HG03442 (cell line): ENCODE data around the gene MYH7.
"Not testable (repeated sequence)": the region's sequence is repeated elsewhere in the genome, so short reads cannot be mapped to it uniquely, and the experiment has no call there.

Experiments used
- ATAC-seq: cut with Tn5 transposase; IDR thresholded peaks from one replicate; pipeline ENCODE4 v1.9.1; 2021; ENCODE audit warnings: mild to moderate bottlenecking, moderate library complexity; ENCODE audit not compliant: unreplicated experiment

The MYH7 gene

DNA sequence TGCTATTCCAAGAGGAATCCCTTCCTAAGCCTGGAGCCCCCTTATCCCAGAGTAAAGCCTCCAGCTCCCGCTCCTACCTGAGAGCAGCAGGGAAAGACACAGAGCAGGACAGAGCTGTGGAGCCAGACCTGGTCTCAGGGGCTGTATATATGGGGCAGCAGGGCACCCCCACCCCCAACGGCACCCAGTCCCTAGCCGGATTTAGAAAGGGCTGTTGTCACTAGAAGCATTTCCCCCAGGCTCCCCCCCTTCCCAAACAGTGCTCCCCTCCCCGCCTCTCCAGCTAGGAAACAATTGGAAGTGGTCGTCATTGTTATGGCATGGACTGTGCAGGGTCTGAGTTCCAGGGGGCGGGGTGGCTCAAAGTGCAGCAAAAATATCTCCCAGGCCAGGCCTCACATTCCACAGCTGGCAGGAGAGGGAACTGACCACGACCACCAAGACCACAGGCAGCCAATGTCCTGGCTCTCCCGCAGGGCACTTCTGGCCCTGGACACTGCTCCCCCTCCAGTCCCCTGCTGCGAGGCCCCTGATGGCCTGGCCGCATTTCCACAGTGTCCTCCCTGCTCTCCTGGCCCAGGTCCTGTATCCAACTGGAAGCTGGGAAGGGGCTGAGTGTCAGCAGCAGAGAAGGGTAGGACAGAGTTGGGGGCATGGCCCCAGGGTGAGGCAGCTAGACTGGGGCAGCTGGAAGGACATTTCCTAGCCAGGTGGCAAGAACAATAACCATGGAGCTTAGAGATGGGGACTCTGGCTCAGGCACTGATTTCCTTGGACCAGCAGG lies at the start of gene MYH7:
MYH7 (minus strand) TSS at position 118 of the 784 bp plus-strand sequence. CDS start 1,928 bp downstream, outside the sequence.
- ATAC-seq = no peak

GRCh38 chr14:23483236-23483854 lies 47.9 kb upstream of the MYH7 start:
- no peak for ATAC-seq

- ATAC-seq = no peak
Measured at GRCh38 chr14:23482823-23483148, 47.3 kb upstream of the MYH7 start.

GRCh38 chr14:23481979-23482822 lies 46.7 kb upstream of the MYH7 start:
- ATAC-seq = no peak

DNA sequence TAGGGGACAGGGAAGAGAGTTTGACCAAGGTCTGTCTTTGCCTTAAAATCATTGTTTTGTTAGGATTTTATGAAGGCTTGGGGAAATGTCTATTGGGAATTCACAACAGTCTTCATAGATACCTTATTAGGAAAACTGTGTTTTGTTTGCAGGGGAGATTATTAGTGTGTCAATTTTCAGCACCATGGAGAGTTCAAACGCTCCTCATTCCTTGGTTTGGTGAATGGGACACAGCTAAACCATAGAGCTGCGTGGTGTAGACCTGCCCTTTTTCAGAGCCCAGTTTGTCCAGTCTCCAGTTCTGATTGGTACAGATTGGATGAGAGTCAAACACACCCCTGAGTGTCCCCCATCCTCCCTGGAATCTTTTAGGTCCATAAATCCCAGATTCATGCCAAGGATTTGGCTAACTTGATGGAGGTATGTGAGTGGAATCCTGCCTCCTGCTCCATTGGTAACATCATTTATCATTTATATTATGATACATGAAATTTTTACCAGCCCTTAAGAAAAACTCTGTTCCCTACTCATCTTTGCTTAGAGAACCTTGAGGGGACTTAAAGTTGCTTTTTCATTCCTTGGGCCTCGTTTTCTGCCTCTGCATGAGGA lies 46.0 kb upstream of the MYH7 start:
- no peak for ATAC-seq

DNA sequence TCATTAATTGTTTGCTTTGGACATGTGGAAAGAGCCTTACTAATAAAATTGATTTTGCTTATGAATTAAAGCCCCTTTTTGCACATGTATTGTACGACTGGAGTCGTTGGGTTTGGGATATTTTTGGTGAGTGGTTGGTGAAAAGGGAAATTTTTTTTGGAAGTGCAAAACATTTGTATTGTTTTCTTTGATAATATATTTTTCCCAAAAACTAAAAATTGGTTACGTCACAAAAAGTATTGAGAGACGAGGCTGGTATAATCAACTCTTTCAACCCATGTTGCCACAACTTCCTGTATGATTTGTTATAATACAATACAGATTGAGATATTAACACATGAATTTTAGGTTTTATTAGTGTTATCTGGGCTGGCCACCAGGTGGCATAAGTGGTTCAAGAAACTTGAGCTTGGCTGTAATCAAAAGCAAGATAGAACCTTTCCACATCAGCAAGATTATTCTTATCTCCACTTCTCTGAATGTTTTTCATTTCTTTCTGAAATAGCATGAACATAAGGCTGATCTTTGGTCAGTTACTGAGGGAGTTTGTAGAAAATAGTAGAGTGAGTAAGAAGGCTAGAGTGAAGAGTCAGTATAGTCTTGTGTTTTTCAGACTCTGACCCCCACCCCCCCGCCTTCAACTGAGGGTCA lies 42.8 kb upstream of the MYH7 start:
- ATAC-seq = no peak

GRCh38 chr14:23470947-23471346 lies 35.5 kb upstream of the MYH7 start:
- no peak for ATAC-seq

- ATAC-seq = no peak
Measured at GRCh38 chr14:23469906-23470403, 34.5 kb upstream of the MYH7 start.

- ATAC-seq = peak; percentile 94
Measured at GRCh38 chr14:23469127-23469905, 33.9 kb upstream of the MYH7 start, which contains the start of gene NGDN. TSS of gene NGDN (plus strand) at chr14:23469703. CDS start at chr14:23469716, 13 bp downstream.

DNA sequence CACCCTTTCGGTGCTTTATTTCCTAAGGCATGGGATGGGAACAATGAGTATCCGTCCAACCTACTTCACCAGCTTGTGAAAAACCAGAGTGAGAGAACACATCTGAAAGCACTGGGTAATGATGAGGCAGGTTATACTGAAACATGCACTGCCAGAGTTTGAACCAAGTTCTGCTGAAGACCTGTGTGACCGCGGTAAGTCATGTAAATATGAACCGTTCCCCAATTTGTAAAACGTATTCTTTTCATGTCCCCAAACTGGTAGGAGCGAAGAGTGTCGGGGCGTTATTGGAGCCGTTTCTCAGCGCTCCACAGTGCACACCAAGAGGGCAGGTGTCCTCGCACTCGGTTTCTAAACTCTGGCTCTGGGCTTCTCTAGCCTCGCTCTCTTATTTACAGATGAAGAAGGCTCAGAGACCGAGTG lies 33.3 kb upstream of the MYH7 start:
- no peak for ATAC-seq

DNA sequence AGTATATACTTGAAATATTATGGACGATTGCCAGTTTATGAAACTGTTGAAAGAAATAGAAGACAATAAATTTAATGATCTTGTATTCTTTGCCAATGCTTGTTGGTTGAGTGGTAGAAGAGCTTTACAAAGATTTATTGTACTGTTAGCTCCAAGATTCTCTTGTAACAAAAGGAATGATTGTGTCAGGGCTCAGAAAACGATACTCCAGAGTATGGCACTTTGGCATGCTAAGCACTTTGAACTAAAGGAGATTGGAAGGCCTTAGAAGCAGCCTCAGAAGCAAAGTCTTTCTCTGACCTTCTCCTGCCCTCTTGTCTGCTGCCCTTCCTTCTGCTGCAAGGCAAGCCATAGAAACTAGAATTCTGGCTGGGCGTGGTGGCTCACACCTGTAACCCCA lies 29.8 kb upstream of the MYH7 start:
- ATAC-seq = no peak

DNA sequence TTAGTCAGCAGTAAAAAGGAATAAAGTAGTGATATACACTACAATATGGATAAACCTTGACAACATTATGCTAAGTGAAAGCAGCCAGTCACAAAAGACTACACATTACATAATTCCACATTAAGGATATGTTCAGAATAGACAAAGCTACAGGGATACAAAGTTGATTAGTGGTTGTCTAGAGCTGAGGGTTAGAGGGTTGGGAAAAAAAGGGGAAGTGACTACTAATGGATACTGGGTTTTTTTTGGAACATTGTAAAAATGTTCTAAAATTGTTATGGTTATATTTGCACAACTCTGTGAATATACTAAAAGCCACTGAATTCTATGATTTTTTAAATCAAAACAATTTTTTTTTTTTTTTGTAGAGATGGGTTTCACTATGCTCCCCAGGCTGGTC lies 29.2 kb upstream of the MYH7 start:
- no peak for ATAC-seq

- ATAC-seq = no peak
Measured at GRCh38 chr14:23460960-23461359, 25.5 kb upstream of the MYH7 start.

DNA sequence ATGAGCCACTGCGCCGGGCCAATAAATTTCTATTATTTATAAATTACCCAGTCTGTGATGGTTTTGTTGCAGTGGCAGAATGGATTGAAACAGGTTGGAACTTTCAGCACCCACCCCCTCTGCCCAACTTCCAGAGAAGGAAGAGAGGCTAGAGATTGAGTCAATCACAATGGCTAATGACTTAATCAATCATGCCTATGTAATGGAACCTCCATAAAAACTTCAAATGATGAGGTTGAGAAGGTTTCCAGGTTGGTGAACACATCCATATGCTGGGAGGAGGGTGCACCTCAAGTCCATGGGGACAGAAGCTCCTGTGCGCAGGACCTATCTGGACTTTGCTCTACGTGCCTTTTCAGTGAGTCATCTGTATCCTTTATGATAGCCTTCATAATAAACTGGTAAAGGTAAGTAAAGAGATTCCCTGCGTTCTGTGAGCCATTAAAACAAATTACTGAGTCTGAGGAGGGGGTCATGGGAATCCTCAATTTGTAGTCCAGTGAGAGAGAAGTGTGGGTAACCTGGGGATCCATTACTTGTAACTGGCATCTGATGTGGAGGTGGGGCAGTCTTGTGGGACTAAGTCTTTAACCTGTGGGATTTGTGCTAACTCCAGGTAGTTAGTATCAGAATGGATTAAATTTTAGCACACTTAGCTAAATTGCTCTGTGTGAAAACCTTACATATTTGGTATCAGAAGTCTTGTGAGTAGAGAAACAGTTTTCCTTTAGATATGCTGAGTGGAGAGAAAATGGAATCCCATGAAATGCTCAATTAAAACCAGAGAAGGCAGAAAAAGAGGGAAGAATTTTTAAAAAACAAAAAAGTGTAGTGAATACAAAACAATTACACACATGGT lies 22.4 kb upstream of the MYH7 start:
- no peak for ATAC-seq

DNA sequence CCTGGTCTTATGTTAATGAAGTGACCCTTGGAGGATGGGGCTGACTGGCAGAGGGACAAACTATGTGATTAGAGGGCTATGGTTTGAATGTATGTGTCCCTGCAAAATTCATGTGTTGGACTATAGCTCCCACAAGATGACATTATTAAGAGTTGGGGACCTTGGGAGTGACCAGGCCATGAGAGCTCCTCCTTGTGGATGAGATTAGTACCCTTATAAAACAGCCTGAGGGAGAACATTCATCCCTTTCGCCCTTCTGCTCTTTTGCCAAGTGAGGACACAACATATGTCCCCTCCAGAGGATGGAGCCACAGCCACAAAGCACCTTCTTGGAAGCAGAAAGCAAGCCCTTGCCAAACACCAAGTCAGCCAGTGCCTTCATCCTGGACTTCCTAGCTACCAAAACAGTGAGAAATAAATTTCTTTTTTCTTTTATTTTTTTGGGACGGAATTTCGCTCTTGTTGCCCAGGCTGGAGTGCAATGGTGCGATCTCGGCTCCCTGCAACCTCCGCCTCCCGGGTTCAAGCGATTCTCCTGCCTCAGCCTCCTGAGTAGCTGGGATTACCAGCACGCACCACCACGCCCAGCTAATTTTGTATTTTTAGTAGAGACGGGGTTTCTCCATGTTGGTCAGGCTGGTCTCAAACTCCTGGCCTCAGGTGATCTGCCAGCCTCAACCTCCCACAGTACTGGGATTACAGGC lies 21.6 kb upstream of the MYH7 start:
- ATAC-seq = not testable (repeated sequence)

DNA sequence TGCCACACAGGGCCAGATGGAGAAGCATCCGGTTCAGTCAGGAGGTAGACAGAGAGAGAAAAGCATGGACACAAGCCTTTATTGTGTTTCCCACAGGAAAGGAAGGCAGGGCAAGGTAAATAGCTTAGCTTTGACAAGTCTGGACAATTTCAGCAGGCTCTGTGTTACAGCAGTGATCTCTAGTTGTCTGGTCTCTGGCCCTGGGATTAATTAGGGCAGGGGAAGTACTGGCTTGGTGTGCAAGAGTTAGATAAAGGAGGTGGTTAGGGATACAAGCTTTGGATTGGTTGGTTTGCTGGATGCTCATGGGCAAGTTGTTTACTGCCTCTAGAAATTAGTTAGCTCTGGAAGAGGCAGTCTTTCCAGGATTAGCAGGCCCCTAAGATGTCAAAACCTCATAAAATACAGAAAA lies 19.0 kb upstream of the MYH7 start:
- ATAC-seq = no peak

DNA sequence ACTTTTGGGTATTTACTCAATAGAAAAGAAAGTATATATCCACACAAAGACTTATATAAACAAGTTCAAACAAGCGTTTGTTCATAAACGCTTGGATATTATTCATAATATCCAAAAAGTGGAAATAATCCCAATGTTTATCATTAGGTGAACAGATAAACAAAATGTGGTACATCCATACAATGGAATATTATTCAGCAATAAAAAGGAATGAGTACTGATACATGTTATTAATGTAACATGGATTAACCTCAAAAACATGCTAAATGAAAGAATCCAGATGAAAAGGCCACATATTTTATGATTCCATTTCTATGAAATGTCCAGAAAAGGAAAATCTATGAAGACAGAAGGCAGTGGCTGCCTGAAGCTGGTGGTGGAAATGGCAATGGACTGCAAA lies 16.8 kb upstream of the MYH7 start:
- no peak for ATAC-seq

DNA sequence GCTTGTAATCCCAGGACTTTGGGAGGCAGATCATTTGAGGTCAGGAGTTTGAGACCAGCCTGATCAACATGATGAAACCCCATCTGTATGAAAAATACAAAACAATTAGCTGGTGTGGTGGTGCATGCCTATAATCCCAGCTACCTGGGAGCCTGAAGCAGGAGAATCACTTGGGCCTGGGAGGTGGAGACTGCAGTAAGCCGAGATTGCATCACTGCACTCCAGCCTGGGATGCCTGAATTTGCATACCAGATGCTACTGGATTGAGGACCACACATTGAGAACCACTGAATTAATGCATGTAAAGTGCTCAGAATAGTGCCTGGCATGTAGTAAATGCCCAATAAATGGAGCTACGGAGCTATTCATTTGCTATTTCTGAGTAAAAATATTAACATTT lies 14.9 kb upstream of the MYH7 start:
- no peak for ATAC-seq
